ENCODE results near the gene HDAC4.

The HDAC4 gene

GRCh38 chr2:239018271-239019182 is 382.3 kb downstream of the HDAC4 start:
- Histone ChIP-seq H3K4me1 (ENCODE audit: control insufficient read depth in 5 of 5, insufficient read depth in 5 of 5, low read length in 5 of 5) (peaks cover 0 to 21% (median 0%) of the 10 kb centered on the region in 5 donors), H3K27ac (ENCODE audit: low read depth, low read length) (no peak overlapping the region), H3K27me3 (ENCODE audit: control insufficient read depth in 5 of 5, insufficient read depth in 4 of 5, low read length in 5 of 5) (peaks cover 4 to 31% (median 19%) of the 10 kb centered on the region in 5 donors), H3K9ac (ENCODE audit: low read length in 5 of 5) (no peak overlapping the region), H3K4me3 (ENCODE audit: low read depth in 1 of 5, low read length in 5 of 5) (no peak overlapping the region), H3K36me3 (ENCODE audit: control insufficient read depth in 5 of 5, insufficient read depth in 5 of 5, low read length in 5 of 5) (no peaks in the 10 kb centered on the region), H3K9me3 (ENCODE audit: control insufficient read depth in 5 of 5, low read length in 5 of 5) (no peaks in the 10 kb centered on the region)

DNA sequence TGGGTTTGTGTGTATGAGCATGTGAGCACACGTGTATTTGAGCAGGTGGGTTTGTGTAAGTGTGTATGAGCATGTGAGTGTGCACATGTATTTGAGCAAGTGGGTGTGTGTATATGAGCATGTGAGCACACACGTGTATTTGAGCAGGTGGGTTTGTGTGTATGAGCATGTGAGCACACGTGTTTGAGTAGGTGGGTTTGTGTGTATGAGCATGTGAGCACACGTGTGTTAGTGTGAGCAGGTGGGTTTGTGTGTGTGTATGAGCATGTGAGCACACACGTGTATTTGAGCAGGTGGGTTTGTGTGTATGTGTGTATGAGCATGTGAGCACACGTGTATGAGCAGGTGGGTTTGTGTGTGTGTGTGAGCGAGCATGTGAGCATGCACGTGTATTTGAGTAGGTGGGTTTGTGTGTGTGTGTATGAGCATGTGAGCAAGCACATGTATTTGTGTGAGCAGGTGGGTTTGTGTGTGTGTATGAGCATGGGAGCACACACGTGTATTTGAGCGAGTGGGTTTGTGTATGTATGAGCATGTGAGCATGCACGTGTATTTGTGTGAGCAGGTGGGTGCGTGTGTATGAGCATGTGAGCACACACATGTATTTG is 383.2 kb downstream of the HDAC4 start:
- H3K36me3 ChIP-seq (ENCODE audit: control insufficient read depth in 5 of 5, insufficient read depth in 5 of 5, low read length in 5 of 5): no peaks in the 10 kb centered on the region
- no peak overlapping the region for H3K27ac ChIP-seq (ENCODE audit: low read depth, low read length)
- H3K27me3 ChIP-seq (ENCODE audit: control insufficient read depth in 5 of 5, insufficient read depth in 4 of 5, low read length in 5 of 5): peaks cover 4 to 33% (median 21%) of the 10 kb centered on the region in 5 donors
- peaks cover 0 to 21% (median 0%) of the 10 kb centered on the region in 5 donors for H3K4me1 ChIP-seq (ENCODE audit: control insufficient read depth in 5 of 5, insufficient read depth in 5 of 5, low read length in 5 of 5)
- no peaks in the 10 kb centered on the region for H3K9me3 ChIP-seq (ENCODE audit: control insufficient read depth in 5 of 5, low read length in 5 of 5)
- H3K9ac ChIP-seq (ENCODE audit: low read length in 5 of 5): no peak overlapping the region
- no peak overlapping the region for H3K4me3 ChIP-seq (ENCODE audit: low read depth in 1 of 5, low read length in 5 of 5)

GRCh38 chr2:239015901-239016675 is 384.7 kb downstream of the HDAC4 start:
- Histone ChIP-seq H3K9ac (ENCODE audit: low read length in 5 of 5) (no peak overlapping the region), H3K27me3 (ENCODE audit: control insufficient read depth in 5 of 5, insufficient read depth in 4 of 5, low read length in 5 of 5) (peaks cover 4 to 36% (median 29%) of the 10 kb centered on the region in 5 donors), H3K27ac (ENCODE audit: low read depth, low read length) (no peak overlapping the region), H3K36me3 (ENCODE audit: control insufficient read depth in 5 of 5, insufficient read depth in 5 of 5, low read length in 5 of 5) (no peaks in the 10 kb centered on the region), H3K4me3 (ENCODE audit: low read depth in 1 of 5, low read length in 5 of 5) (no peak overlapping the region), H3K9me3 (ENCODE audit: control insufficient read depth in 5 of 5, low read length in 5 of 5) (no peaks in the 10 kb centered on the region), H3K4me1 (ENCODE audit: control insufficient read depth in 5 of 5, insufficient read depth in 5 of 5, low read length in 5 of 5) (peaks cover 0 to 12% (median 0%) of the 10 kb centered on the region in 5 donors)

- Histone ChIP-seq H3K27me3 (ENCODE audit: control insufficient read depth in 5 of 5, insufficient read depth in 4 of 5, low read length in 5 of 5) (peaks cover 4 to 36% (median 27%) of the 10 kb centered on the region in 5 donors), H3K9ac (ENCODE audit: low read length in 5 of 5) (no peak overlapping the region), H3K4me3 (ENCODE audit: low read depth in 1 of 5, low read length in 5 of 5) (no peak overlapping the region), H3K4me1 (ENCODE audit: control insufficient read depth in 5 of 5, insufficient read depth in 5 of 5, low read length in 5 of 5) (peaks cover 0 to 12% (median 0%) of the 10 kb centered on the region in 5 donors), H3K27ac (ENCODE audit: low read depth, low read length) (no peak overlapping the region), H3K36me3 (ENCODE audit: control insufficient read depth in 5 of 5, insufficient read depth in 5 of 5, low read length in 5 of 5) (no peaks in the 10 kb centered on the region), H3K9me3 (ENCODE audit: control insufficient read depth in 5 of 5, low read length in 5 of 5) (no peaks in the 10 kb centered on the region)
These were observed 385.5 kb downstream of the HDAC4 start for GRCh38 chr2:239015218-239015900.

DNA sequence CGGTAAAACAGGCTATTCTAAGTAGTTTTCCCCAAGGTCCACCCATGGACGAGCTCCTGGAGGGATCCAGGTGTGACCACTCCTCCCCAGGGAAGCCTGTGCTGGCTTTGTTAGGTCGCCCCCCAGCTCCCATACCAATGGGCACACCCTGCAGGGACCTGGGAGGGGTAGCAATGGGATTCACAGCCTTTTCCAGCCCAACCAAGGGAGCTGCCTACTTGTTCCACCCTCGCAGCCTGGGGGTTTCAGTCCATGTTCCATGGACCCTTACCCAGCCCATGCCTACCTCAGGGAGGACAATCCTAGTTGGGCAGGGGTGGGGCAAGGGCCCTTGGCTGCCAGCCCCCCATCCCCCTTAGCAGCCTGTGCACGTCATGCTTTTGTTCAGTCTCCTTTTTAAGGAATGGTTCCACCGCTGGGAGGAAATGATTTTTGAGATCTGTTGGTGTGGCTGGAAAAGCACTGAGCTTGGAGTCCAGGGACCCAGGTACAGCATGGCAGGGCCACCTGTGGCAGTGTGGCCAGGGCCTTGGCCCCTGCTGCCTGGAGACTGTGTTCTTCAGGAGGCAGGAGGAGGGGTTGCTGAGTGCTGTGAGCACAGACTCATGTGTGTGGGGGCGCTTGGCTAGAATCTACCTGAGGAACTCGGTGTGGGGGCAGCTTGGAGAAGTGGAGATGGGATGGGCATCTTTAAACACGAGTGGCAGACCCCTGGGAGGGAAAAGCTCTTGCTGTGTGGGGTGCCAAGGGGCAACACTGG is 386.2 kb downstream of the HDAC4 start:
- Histone ChIP-seq H3K27ac (ENCODE audit: low read depth, low read length) (no peak overlapping the region), H3K9me3 (ENCODE audit: control insufficient read depth in 5 of 5, low read length in 5 of 5) (no peaks in the 10 kb centered on the region), H3K4me1 (ENCODE audit: control insufficient read depth in 5 of 5, insufficient read depth in 5 of 5, low read length in 5 of 5) (peaks cover 0 to 12% (median 0%) of the 10 kb centered on the region in 5 donors), H3K27me3 (ENCODE audit: control insufficient read depth in 5 of 5, insufficient read depth in 4 of 5, low read length in 5 of 5) (peaks cover 4 to 33% (median 28%) of the 10 kb centered on the region in 5 donors), H3K36me3 (ENCODE audit: control insufficient read depth in 5 of 5, insufficient read depth in 5 of 5, low read length in 5 of 5) (no peaks in the 10 kb centered on the region), H3K9ac (ENCODE audit: low read length in 5 of 5) (no peak overlapping the region), H3K4me3 (ENCODE audit: low read depth in 1 of 5, low read length in 5 of 5) (no peak overlapping the region)

DNA sequence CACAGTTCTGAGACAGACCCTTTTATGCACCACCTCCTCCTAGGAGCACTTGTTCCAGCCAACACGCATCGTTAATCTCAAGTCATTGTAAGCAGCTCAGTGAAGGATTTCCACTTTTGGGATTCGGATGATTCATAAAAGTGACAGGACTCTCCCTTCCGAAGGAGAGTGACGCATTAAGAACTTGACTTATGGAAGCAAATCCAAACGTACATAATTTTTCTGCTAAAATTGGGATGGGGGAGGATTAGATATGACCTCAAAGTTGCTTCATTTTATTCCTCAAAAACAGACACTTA is 387.2 kb downstream of the HDAC4 start:
- Histone ChIP-seq H3K4me3 (ENCODE audit: low read depth in 1 of 5, low read length in 5 of 5) (no peak overlapping the region), H3K27me3 (ENCODE audit: control insufficient read depth in 5 of 5, insufficient read depth in 4 of 5, low read length in 5 of 5) (peaks cover 4 to 32% (median 30%) of the 10 kb centered on the region in 5 donors)

GRCh38 chr2:239012936-239013677 is 387.7 kb downstream of the HDAC4 start:
- no peaks in the 10 kb centered on the region for H3K9me3 ChIP-seq (ENCODE audit: control insufficient read depth in 5 of 5, low read length in 5 of 5)
- peaks cover 4 to 29% (median 25%) of the 10 kb centered on the region in 5 donors for H3K27me3 ChIP-seq (ENCODE audit: control insufficient read depth in 5 of 5, insufficient read depth in 4 of 5, low read length in 5 of 5)
- no peak overlapping the region for H3K4me3 ChIP-seq (ENCODE audit: low read depth in 1 of 5, low read length in 5 of 5)
- peaks cover 0 to 12% (median 0%) of the 10 kb centered on the region in 5 donors for H3K4me1 ChIP-seq (ENCODE audit: control insufficient read depth in 5 of 5, insufficient read depth in 5 of 5, low read length in 5 of 5)
- no peak overlapping the region for H3K27ac ChIP-seq (ENCODE audit: low read depth, low read length)
- no peaks in the 10 kb centered on the region for H3K36me3 ChIP-seq (ENCODE audit: control insufficient read depth in 5 of 5, insufficient read depth in 5 of 5, low read length in 5 of 5)
- H3K9ac ChIP-seq (ENCODE audit: low read length in 5 of 5): no peak overlapping the region

More for the DNA sequence above, 387.2 kb downstream of the HDAC4 start:
- Histone ChIP-seq H3K9me3 (ENCODE audit: control insufficient read depth in 5 of 5, low read length in 5 of 5) (no peaks in the 10 kb centered on the region), H3K4me1 (ENCODE audit: control insufficient read depth in 5 of 5, insufficient read depth in 5 of 5, low read length in 5 of 5) (peaks cover 0 to 12% (median 0%) of the 10 kb centered on the region in 5 donors), H3K27ac (ENCODE audit: low read depth, low read length) (no peak overlapping the region), H3K36me3 (ENCODE audit: control insufficient read depth in 5 of 5, insufficient read depth in 5 of 5, low read length in 5 of 5) (no peaks in the 10 kb centered on the region), H3K9ac (ENCODE audit: low read length in 5 of 5) (no peak overlapping the region)

DNA sequence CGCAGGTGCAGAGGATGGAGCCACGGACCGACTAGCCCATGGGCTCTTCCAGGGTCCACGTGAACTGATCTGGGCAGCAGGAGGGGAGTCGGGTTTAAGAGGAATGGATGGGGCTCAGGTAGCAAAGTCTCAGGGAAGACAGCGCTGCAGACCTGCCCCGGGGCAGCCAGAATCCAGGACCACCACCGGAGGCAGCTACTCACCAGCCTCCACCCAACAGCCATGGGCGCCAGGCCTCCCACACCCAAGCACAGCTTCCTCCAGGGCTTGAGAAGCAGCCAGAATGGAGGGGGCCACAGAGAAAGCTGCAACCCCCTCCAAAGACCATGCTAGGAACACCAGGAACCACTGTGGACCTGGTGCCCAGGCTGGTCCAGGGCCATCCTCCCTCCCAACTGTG is 388.6 kb downstream of the HDAC4 start:
- H3K27me3 ChIP-seq (ENCODE audit: control insufficient read depth in 5 of 5, insufficient read depth in 4 of 5, low read length in 5 of 5): peaks cover 4 to 29% (median 25%) of the 10 kb centered on the region in 5 donors
- H3K9ac ChIP-seq (ENCODE audit: low read length in 5 of 5): no peak overlapping the region
- H3K4me1 ChIP-seq (ENCODE audit: control insufficient read depth in 5 of 5, insufficient read depth in 5 of 5, low read length in 5 of 5): peaks cover 0 to 12% (median 0%) of the 10 kb centered on the region in 5 donors
- no peak overlapping the region for H3K4me3 ChIP-seq (ENCODE audit: low read depth in 1 of 5, low read length in 5 of 5)
- no peaks in the 10 kb centered on the region for H3K9me3 ChIP-seq (ENCODE audit: control insufficient read depth in 5 of 5, low read length in 5 of 5)
- H3K27ac ChIP-seq (ENCODE audit: low read depth, low read length): no peak overlapping the region
- no peaks in the 10 kb centered on the region for H3K36me3 ChIP-seq (ENCODE audit: control insufficient read depth in 5 of 5, insufficient read depth in 5 of 5, low read length in 5 of 5)
